ENCODE results near the gene WDR37. TPM values are rescaled to one million over a fixed set of nuclear protein-coding genes. Genes with fewer than 3 reads are reported as not detected.

The WDR37 gene
- total and polyA plus RNA-seq, 9 of the 15 experiments (the other 6 are each of a cell fraction or from before 2014, with no cell fraction given) = 2.3 to 11.6 (median 6.7) TPM

DNA sequence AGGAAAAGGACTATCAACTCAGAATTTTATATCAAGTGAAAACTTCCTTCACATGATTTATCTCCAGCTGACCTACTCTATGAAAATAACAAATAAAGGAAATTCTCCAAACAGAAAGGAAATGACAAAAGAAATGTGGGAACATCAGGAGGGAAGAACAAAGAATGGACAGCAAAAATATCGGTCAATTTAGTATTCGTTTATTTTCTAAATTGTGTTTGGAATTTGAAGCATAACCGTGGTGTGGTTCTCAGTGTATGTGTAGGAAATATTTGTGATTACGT is 8.7 kb downstream of the WDR37 start:
- intact Hi-C loops (cut with micrococcal nuclease) (no loop called here), in situ Hi-C loops (cut with MboI) (no loop called here)
- ATAC-seq (no peak), DNase-seq (ENCODE audit: extremely low read depth in 1 of 4, low spot score in 3 of 4) (no peak), FAIRE-seq (no peak)
- H3K9ac ChIP-seq (ENCODE audit: insufficient read depth in 1 of 2, low read depth in 2 of 2, low read length in 2 of 2) = no peak overlapping the region
- POLR2A ChIA-PET = no interaction called here
- peaks cover 8% of the 10 kb centered on the region; the same call in 2 of the 3 replicates for H3K36me3 ChIP-seq (ENCODE audit: control insufficient read depth, insufficient read depth, low read length)
- no peak overlapping the region for H3K4me3 ChIP-seq
- H3K9me1 ChIP-seq (ENCODE audit: control insufficient read depth, insufficient read depth, low read length) = no peaks in the 10 kb centered on the region
- H3K27me3 ChIP-seq (ENCODE audit: control insufficient read depth in 2 of 2, insufficient read depth in 2 of 2, low read length in 2 of 2) = no peaks in the 10 kb centered on the region
- H3K9me3 ChIP-seq (replicated peaks; ENCODE audit: control insufficient read depth, insufficient read depth, low read depth, low read length) = no peaks in the 10 kb centered on the region
- peaks cover 22% of the 10 kb centered on the region for H3K79me2 ChIP-seq (ENCODE audit: control insufficient read depth, insufficient read depth, low read length)
- CTCF ChIA-PET (ENCODE audit: low intra/inter-chr PET ratio) = no interaction called here
- no peak for TF ChIP-seq SMC3 (conservative IDR thresholded peaks at IDR 0.05; ENCODE audit: insufficient read depth, low read depth, low read length)
- TF ChIP-seq, protein P1, sequence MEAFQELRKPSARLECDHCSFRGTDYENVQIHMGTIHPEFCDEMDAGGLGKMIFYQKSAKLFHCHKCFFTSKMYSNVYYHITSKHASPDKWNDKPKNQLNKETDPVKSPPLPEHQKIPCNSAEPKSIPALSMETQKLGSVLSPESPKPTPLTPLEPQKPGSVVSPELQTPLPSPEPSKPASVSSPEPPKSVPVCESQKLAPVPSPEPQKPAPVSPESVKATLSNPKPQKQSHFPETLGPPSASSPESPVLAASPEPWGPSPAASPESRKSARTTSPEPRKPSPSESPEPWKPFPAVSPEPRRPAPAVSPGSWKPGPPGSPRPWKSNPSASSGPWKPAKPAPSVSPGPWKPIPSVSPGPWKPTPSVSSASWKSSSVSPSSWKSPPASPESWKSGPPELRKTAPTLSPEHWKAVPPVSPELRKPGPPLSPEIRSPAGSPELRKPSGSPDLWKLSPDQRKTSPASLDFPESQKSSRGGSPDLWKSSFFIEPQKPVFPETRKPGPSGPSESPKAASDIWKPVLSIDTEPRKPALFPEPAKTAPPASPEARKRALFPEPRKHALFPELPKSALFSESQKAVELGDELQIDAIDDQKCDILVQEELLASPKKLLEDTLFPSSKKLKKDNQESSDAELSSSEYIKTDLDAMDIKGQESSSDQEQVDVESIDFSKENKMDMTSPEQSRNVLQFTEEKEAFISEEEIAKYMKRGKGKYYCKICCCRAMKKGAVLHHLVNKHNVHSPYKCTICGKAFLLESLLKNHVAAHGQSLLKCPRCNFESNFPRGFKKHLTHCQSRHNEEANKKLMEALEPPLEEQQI (IDR thresholded peaks at IDR 0.05) = no peak
- no peak for TF ChIP-seq SUPT5H (IDR thresholded peaks at IDR 0.05)
- no peak for TF ChIP-seq EWSR1 (IDR thresholded peaks at IDR 0.05; ENCODE audit: borderline replicate concordance, low read depth, partially characterized antibody)
- no peaks in the 10 kb centered on the region; a peak in 1 of 5 replicates for H3K4me1 ChIP-seq (replicated peaks in 1 of 2; ENCODE audit: control insufficient read depth in 2 of 2, insufficient read depth in 2 of 2, low read length in 2 of 2)
- H3K27ac ChIP-seq (ENCODE audit: extremely low read depth, low read depth, low read length) = no peak overlapping the region
- whole genome bisulfite sequencing (ENCODE audit: insufficient coverage, low coverage, missing lambda C conversion rate) = 90% methylated on average over 4 of the region's 4 CpGs
- no peak overlapping the region for H2AFZ ChIP-seq (ENCODE audit: low read depth, low read length)
- H4K20me1 ChIP-seq (replicated peaks; ENCODE audit: control insufficient read depth, insufficient read depth, low read length) = no peaks in the 10 kb centered on the region; the same call in 1 of the 2 replicates
- no TSS peak for BruUV-seq (replicated peaks)
- H3K4me2 ChIP-seq (ENCODE audit: insufficient read depth, low read length) = no peak overlapping the region

Measured in K562 (cell line).